Measurements from ENCODE around the gene NCOA3.

The NCOA3 gene

GRCh38 chr20:47479093-47479492 lies 22.6 kb upstream of the NCOA3 start:
- no peaks in the 10 kb centered on the region for H3K36me3 ChIP-seq (ENCODE audit: insufficient read depth, low read length)
- H3K4me1 ChIP-seq (ENCODE audit: insufficient read depth, low read length): no peaks in the 10 kb centered on the region
- H3K9ac ChIP-seq (ENCODE audit: low read depth, low read length): no peak overlapping the region
- WGBS: 93% methylated on average over 4 of the region's 4 CpGs
- no peaks in the 10 kb centered on the region for H3K27me3 ChIP-seq (ENCODE audit: insufficient read depth, low read length)
- H3K27ac ChIP-seq (ENCODE audit: low read depth, low read length): no peak overlapping the region
- H3K9me3 ChIP-seq (ENCODE audit: insufficient read depth, low read depth, low read length): no peaks in the 10 kb centered on the region
- no peak overlapping the region for H3K4me3 ChIP-seq (ENCODE audit: low read length)

- Histone ChIP-seq H3K27ac (ENCODE audit: low read depth, low read length) (no peak overlapping the region), H3K4me1 (ENCODE audit: insufficient read depth, low read length) (no peaks in the 10 kb centered on the region), H3K9ac (ENCODE audit: low read depth, low read length) (no peak overlapping the region), H3K4me3 (ENCODE audit: low read length) (no peak overlapping the region), H3K27me3 (ENCODE audit: insufficient read depth, low read length) (no peaks in the 10 kb centered on the region), H3K9me3 (ENCODE audit: insufficient read depth, low read depth, low read length) (no peaks in the 10 kb centered on the region), H3K36me3 (ENCODE audit: insufficient read depth, low read length) (no peaks in the 10 kb centered on the region)
These were observed 22.2 kb upstream of the NCOA3 start for GRCh38 chr20:47479506-47479905.

DNA sequence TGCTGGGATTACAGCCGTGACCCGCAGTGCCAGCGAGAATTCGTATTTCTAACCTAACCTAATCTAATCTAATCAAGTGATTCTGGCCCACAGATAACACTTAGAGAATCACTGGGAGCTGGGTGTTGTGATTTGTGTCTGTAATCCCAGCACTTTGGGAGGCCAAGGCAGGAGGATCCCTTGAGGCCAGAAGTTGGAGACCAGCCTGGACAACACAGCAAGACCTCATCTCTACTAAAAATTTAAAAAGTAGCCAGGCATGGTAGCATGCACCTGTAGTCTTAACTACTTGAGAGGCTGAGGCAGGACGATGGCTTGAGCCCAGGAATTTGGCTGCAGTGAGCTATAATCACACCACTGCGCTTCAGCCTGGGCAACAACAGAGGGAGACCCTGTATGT lies 21.4 kb upstream of the NCOA3 start:
- H3K9ac ChIP-seq (ENCODE audit: low read depth, low read length): no peak overlapping the region
- no peaks in the 10 kb centered on the region for H3K27me3 ChIP-seq (ENCODE audit: insufficient read depth, low read length)
- no peak overlapping the region for H3K4me3 ChIP-seq (ENCODE audit: low read length)
- 94% methylated on average over 6 of the region's 6 CpGs for WGBS
- H3K36me3 ChIP-seq (ENCODE audit: insufficient read depth, low read length): no peaks in the 10 kb centered on the region
- H3K27ac ChIP-seq (ENCODE audit: low read depth, low read length): no peak overlapping the region
- H3K9me3 ChIP-seq (ENCODE audit: insufficient read depth, low read depth, low read length): no peaks in the 10 kb centered on the region
- H3K4me1 ChIP-seq (ENCODE audit: insufficient read depth, low read length): no peaks in the 10 kb centered on the region

- no peaks in the 10 kb centered on the region for H3K4me1 ChIP-seq (ENCODE audit: insufficient read depth, low read length)
- H3K27me3 ChIP-seq (ENCODE audit: insufficient read depth, low read length): no peaks in the 10 kb centered on the region
- no peaks in the 10 kb centered on the region for H3K9me3 ChIP-seq (ENCODE audit: insufficient read depth, low read depth, low read length)
- H3K36me3 ChIP-seq (ENCODE audit: insufficient read depth, low read length): no peaks in the 10 kb centered on the region
- no peak overlapping the region for H3K4me3 ChIP-seq (ENCODE audit: low read length)
- no peak overlapping the region for H3K9ac ChIP-seq (ENCODE audit: low read depth, low read length)
- no peak overlapping the region for H3K27ac ChIP-seq (ENCODE audit: low read depth, low read length)
These were observed 21.0 kb upstream of the NCOA3 start for GRCh38 chr20:47480705-47481104.

DNA sequence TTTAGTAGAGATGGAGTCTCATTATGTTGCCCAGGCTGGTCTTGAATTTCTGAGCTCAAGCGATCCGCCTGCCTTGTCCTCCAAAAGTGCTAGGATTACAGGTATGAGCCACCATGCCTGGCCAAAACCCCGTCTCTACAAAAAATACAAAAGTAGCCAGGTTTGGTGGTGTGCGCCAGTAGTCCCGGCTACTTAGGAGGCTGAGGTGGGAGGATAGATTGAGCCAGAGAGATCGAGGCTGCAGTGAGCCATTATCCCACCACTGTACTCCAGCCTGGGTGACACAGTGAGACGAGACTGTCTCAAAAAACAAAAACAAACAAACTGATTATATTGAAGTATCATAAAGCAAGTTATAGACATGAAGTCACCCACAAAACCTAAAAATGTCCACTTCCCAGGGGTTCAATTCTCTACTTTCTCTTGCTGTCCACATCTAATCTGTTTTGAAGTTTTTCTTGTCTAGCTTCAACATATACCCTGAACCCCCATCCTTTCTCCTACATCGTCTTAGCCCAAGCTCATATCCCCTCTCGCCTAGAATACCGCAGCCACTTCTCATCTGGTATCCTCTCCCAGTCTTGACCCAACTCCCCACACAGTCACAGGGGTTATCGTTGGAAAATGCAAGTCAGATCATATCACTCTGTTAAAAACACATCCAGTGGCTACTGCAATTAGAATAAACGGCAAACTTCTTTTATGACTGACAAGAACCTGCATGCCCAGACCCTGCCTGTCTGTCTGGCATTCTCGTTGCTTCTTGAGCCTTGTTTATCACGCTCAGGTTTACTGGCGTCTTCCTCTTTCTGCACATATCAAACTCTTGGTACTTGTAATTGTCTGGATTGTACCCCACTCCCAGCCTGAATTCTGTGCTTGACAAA lies 20.1 kb upstream of the NCOA3 start:
- H3K4me1 ChIP-seq (ENCODE audit: insufficient read depth, low read length): no peaks in the 10 kb centered on the region
- no peak overlapping the region for H3K4me3 ChIP-seq (ENCODE audit: low read length)
- no peak overlapping the region for H3K9ac ChIP-seq (ENCODE audit: low read depth, low read length)
- H3K36me3 ChIP-seq (ENCODE audit: insufficient read depth, low read length): no peaks in the 10 kb centered on the region
- 95% methylated on average over 13 of the region's 15 CpGs for WGBS
- H3K9me3 ChIP-seq (ENCODE audit: insufficient read depth, low read depth, low read length): no peaks in the 10 kb centered on the region
- no peaks in the 10 kb centered on the region for H3K27me3 ChIP-seq (ENCODE audit: insufficient read depth, low read length)
- no peak overlapping the region for H3K27ac ChIP-seq (ENCODE audit: low read depth, low read length)

DNA sequence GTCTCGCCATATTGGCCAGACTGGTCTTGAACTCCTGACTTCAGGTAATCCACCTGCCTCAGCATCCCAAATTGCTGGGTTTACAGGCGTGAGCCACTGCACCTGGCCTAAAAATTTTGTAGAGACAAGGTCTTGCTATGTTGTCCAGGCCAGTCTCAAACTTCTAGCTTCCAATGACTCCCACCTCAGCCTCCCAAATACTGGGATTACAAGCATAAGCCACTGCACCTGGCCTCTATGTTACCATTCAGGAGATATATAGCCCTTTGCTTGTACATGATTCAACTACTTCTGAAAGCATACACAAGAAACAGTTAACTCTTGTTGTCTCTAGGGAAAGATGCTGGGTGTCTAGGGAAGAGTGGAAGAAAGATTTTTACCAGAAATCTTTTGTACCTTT lies 19.0 kb upstream of the NCOA3 start:
- H3K4me3 ChIP-seq (ENCODE audit: low read length): no peak overlapping the region
- no peaks in the 10 kb centered on the region for H3K27me3 ChIP-seq (ENCODE audit: insufficient read depth, low read length)
- H3K4me1 ChIP-seq (ENCODE audit: insufficient read depth, low read length): peaks cover 4% of the 10 kb centered on the region; the same call in 1 of the 2 replicates
- H3K36me3 ChIP-seq (ENCODE audit: insufficient read depth, low read length): no peaks in the 10 kb centered on the region
- H3K27ac ChIP-seq (ENCODE audit: low read depth, low read length): no peak overlapping the region
- WGBS: 92% methylated on average over 2 of the region's 2 CpGs
- no peaks in the 10 kb centered on the region for H3K9me3 ChIP-seq (ENCODE audit: insufficient read depth, low read depth, low read length)
- H3K9ac ChIP-seq (ENCODE audit: low read depth, low read length): no peak overlapping the region

DNA sequence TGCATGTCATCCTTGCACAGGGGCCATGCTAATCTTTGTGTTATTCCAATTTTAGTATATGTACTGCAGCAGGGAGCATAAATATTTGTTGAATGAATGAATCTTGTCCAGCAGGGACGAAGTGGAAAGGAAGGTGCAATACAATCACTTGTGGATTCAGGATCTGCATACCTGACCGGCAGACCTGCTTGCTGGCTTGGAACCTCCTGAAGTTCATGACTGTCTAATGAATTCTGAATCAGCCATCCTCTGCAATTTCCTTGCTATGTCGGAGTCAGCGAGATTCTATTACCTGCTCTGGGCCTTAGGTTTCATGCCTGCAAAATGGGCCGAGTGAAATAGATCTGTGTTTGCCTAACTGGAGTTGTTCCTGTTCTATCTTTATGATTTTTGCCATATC lies 17.4 kb upstream of the NCOA3 start:
- Histone ChIP-seq H3K9ac (ENCODE audit: low read depth, low read length) (no peak overlapping the region), H3K4me3 (ENCODE audit: low read length) (no peak overlapping the region), H3K27ac (ENCODE audit: low read depth, low read length) (no peak overlapping the region), H3K27me3 (ENCODE audit: insufficient read depth, low read length) (no peaks in the 10 kb centered on the region), H3K9me3 (ENCODE audit: insufficient read depth, low read depth, low read length) (no peaks in the 10 kb centered on the region), H3K4me1 (ENCODE audit: insufficient read depth, low read length) (peaks cover 4% of the 10 kb centered on the region; the same call in 1 of the 2 replicates), H3K36me3 (ENCODE audit: insufficient read depth, low read length) (no peaks in the 10 kb centered on the region)
- WGBS: 88% methylated on average over 5 of the region's 5 CpGs

- WGBS: 66% methylated on average over 4 of the region's 4 CpGs
- no peak overlapping the region for H3K27ac ChIP-seq (ENCODE audit: low read depth, low read length)
- H3K36me3 ChIP-seq (ENCODE audit: insufficient read depth, low read length): no peaks in the 10 kb centered on the region
- no peak overlapping the region for H3K4me3 ChIP-seq (ENCODE audit: low read length)
- H3K9ac ChIP-seq (ENCODE audit: low read depth, low read length): no peak overlapping the region
- no peaks in the 10 kb centered on the region for H3K27me3 ChIP-seq (ENCODE audit: insufficient read depth, low read length)
- peaks cover 4% of the 10 kb centered on the region; the same call in 1 of the 2 replicates for H3K4me1 ChIP-seq (ENCODE audit: insufficient read depth, low read length)
- no peaks in the 10 kb centered on the region for H3K9me3 ChIP-seq (ENCODE audit: insufficient read depth, low read depth, low read length)
These were observed 14.3 kb upstream of the NCOA3 start for GRCh38 chr20:47487175-47487917.

DNA sequence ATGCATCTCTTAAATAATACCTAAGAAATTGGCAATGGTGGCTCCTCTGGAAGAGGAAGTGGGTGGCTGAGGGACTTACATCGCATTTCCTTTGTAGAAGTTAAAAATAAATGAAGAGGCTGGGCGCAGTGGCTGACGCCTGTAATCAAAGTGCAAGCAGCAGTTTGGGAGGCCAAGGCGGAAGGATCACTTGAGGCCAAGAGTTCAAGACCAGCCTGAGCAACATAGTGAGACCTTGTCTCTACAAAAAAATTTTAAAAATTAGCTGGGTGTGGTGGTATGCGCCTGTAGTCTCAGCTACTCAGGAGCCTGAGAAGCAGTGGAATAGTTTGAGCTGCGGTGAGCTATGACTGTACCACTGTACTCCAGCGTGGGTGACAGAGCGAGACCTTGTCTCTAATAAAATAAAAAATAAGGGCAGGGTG lies 12.2 kb upstream of the NCOA3 start:
- 90% methylated on average over 8 of the region's 8 CpGs for WGBS
- H3K4me1 ChIP-seq (ENCODE audit: insufficient read depth, low read length): peaks cover 13% of the 10 kb centered on the region

GRCh38 chr20:47490795-47491194 lies 10.9 kb upstream of the NCOA3 start:
- Histone ChIP-seq H3K27me3 (ENCODE audit: insufficient read depth, low read length) (no peaks in the 10 kb centered on the region), H3K4me3 (ENCODE audit: low read length) (no peak overlapping the region), H3K36me3 (ENCODE audit: insufficient read depth, low read length) (no peaks in the 10 kb centered on the region), H3K9ac (ENCODE audit: low read depth, low read length) (no peak overlapping the region), H3K27ac (ENCODE audit: low read depth, low read length) (no peak overlapping the region), H3K4me1 (ENCODE audit: insufficient read depth, low read length) (peaks cover 13% of the 10 kb centered on the region), H3K9me3 (ENCODE audit: insufficient read depth, low read depth, low read length) (no peaks in the 10 kb centered on the region)
- 93% methylated on average over 1 of the region's 2 CpGs for WGBS

More for the DNA sequence above, 12.2 kb upstream of the NCOA3 start:
- no peaks in the 10 kb centered on the region for H3K9me3 ChIP-seq (ENCODE audit: insufficient read depth, low read depth, low read length)
- no peaks in the 10 kb centered on the region for H3K36me3 ChIP-seq (ENCODE audit: insufficient read depth, low read length)
- H3K27me3 ChIP-seq (ENCODE audit: insufficient read depth, low read length): no peaks in the 10 kb centered on the region
- no peak overlapping the region for H3K4me3 ChIP-seq (ENCODE audit: low read length)
- no peak overlapping the region for H3K27ac ChIP-seq (ENCODE audit: low read depth, low read length)
- H3K9ac ChIP-seq (ENCODE audit: low read depth, low read length): no peak overlapping the region

DNA sequence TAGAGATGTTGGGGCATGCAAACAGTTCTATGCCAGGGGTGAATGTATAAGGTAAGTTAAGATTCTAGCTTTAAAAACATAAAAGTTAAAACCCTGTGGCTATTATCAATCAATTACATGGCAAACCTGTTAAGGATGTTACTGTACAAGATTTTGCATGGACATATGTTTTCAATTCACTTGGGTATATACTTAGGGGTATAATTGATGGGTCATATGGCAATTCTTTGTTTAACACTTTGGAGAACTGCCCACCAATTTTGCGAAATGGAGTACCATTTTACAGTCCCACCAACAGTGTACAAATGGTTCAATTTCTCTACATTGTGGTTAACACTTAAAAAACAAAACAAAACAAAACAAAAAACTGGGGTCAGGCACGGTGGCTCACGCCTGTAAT lies 9.4 kb upstream of the NCOA3 start:
- Histone ChIP-seq H3K27ac (ENCODE audit: low read depth, low read length) (no peak overlapping the region), H3K9me3 (ENCODE audit: insufficient read depth, low read depth, low read length) (no peaks in the 10 kb centered on the region), H3K27me3 (ENCODE audit: insufficient read depth, low read length) (no peaks in the 10 kb centered on the region), H3K4me3 (ENCODE audit: low read length) (no peak overlapping the region), H3K36me3 (ENCODE audit: insufficient read depth, low read length) (no peaks in the 10 kb centered on the region), H3K4me1 (ENCODE audit: insufficient read depth, low read length) (peaks cover 11% of the 10 kb centered on the region), H3K9ac (ENCODE audit: low read depth, low read length) (no peak overlapping the region)
- 97% methylated on average over 3 of the region's 3 CpGs for WGBS

All from HUES64 (cell line).